ENCODE measurements around the gene SNAI1. TPM values are rescaled to one million over a fixed set of nuclear protein-coding genes. Genes with fewer than 3 reads are reported as not detected.

Gene SNAI1
- total RNA-seq, 1 donor = 5.8 TPM

GRCh38 chr20:50026746-50027575 is 44.2 kb downstream of the SNAI1 start:
- H3K4me1 ChIP-seq (ENCODE audit: insufficient read depth, low read length) = peaks cover 19% of the 10 kb centered on the region
- H3K9me3 ChIP-seq (ENCODE audit: low read depth, low read length) = no peaks in the 10 kb centered on the region
- no peaks in the 10 kb centered on the region for H3K27me3 ChIP-seq (ENCODE audit: insufficient read depth, low read length)
- H3K4me3 ChIP-seq (ENCODE audit: low read length) = no peak overlapping the region

- Histone ChIP-seq H3K4me1 (ENCODE audit: insufficient read depth, low read length) (peaks cover 19% of the 10 kb centered on the region), H3K4me3 (ENCODE audit: low read length) (no peak overlapping the region), H3K27me3 (ENCODE audit: insufficient read depth, low read length) (no peaks in the 10 kb centered on the region), H3K9me3 (ENCODE audit: low read depth, low read length) (no peaks in the 10 kb centered on the region)
These were observed 44.9 kb downstream of the SNAI1 start for GRCh38 chr20:50027611-50028105.

GRCh38 chr20:50029083-50029696 is 46.4 kb downstream of the SNAI1 start:
- H3K4me1 ChIP-seq (ENCODE audit: insufficient read depth, low read length) = peaks cover 28% of the 10 kb centered on the region
- H3K4me3 ChIP-seq (ENCODE audit: low read length) = no peak overlapping the region
- H3K9me3 ChIP-seq (ENCODE audit: low read depth, low read length) = no peaks in the 10 kb centered on the region
- no peaks in the 10 kb centered on the region for H3K27me3 ChIP-seq (ENCODE audit: insufficient read depth, low read length)

GRCh38 chr20:50029697-50030461 is 47.1 kb downstream of the SNAI1 start:
- Histone ChIP-seq H3K4me3 (ENCODE audit: low read length) (no peak overlapping the region), H3K9me3 (ENCODE audit: low read depth, low read length) (no peaks in the 10 kb centered on the region), H3K27me3 (ENCODE audit: insufficient read depth, low read length) (no peaks in the 10 kb centered on the region), H3K4me1 (ENCODE audit: insufficient read depth, low read length) (peaks cover 35% of the 10 kb centered on the region)

GRCh38 chr20:50032955-50033666 is 50.3 kb downstream of the SNAI1 start:
- H3K4me3 ChIP-seq (ENCODE audit: low read length) = no peak overlapping the region
- peaks cover 35% of the 10 kb centered on the region for H3K4me1 ChIP-seq (ENCODE audit: insufficient read depth, low read length)
- H3K9me3 ChIP-seq (ENCODE audit: low read depth, low read length) = no peaks in the 10 kb centered on the region
- H3K27me3 ChIP-seq (ENCODE audit: insufficient read depth, low read length) = no peaks in the 10 kb centered on the region

- no peak overlapping the region for H3K4me3 ChIP-seq (ENCODE audit: low read length)
- H3K9me3 ChIP-seq (ENCODE audit: low read depth, low read length) = no peaks in the 10 kb centered on the region
- H3K27me3 ChIP-seq (ENCODE audit: insufficient read depth, low read length) = no peaks in the 10 kb centered on the region
- peaks cover 27% of the 10 kb centered on the region for H3K4me1 ChIP-seq (ENCODE audit: insufficient read depth, low read length)
These were observed 51.9 kb downstream of the SNAI1 start for GRCh38 chr20:50034567-50035180.

- H3K4me3 ChIP-seq (ENCODE audit: low read length) = no peak overlapping the region
- no peaks in the 10 kb centered on the region for H3K27me3 ChIP-seq (ENCODE audit: insufficient read depth, low read length)
- H3K9me3 ChIP-seq (ENCODE audit: low read depth, low read length) = no peaks in the 10 kb centered on the region
- H3K4me1 ChIP-seq (ENCODE audit: insufficient read depth, low read length) = peaks cover 26% of the 10 kb centered on the region
These were observed 53.9 kb downstream of the SNAI1 start for GRCh38 chr20:50036703-50037102.

GRCh38 chr20:50037123-50037522 is 54.3 kb downstream of the SNAI1 start:
- no peaks in the 10 kb centered on the region for H3K9me3 ChIP-seq (ENCODE audit: low read depth, low read length)
- H3K27me3 ChIP-seq (ENCODE audit: insufficient read depth, low read length) = no peaks in the 10 kb centered on the region
- no peak overlapping the region for H3K4me3 ChIP-seq (ENCODE audit: low read length)
- H3K4me1 ChIP-seq (ENCODE audit: insufficient read depth, low read length) = peaks cover 26% of the 10 kb centered on the region

- H3K4me3 ChIP-seq (ENCODE audit: low read length) = no peak overlapping the region
- peaks cover 26% of the 10 kb centered on the region for H3K4me1 ChIP-seq (ENCODE audit: insufficient read depth, low read length)
- H3K9me3 ChIP-seq (ENCODE audit: low read depth, low read length) = no peaks in the 10 kb centered on the region
- H3K27me3 ChIP-seq (ENCODE audit: insufficient read depth, low read length) = no peaks in the 10 kb centered on the region
These were observed 54.8 kb downstream of the SNAI1 start for GRCh38 chr20:50037575-50037974.

- Histone ChIP-seq H3K4me3 (ENCODE audit: low read length) (no peak overlapping the region), H3K27me3 (ENCODE audit: insufficient read depth, low read length) (no peaks in the 10 kb centered on the region), H3K9me3 (ENCODE audit: low read depth, low read length) (no peaks in the 10 kb centered on the region), H3K4me1 (ENCODE audit: insufficient read depth, low read length) (peaks cover 26% of the 10 kb centered on the region)
These were observed 55.4 kb downstream of the SNAI1 start for GRCh38 chr20:50038169-50038568.

Other genes with a start within 250 kb of the SNAI1 start
- 34.5 TPM for gene SLC9A8, start 170.2 kb upstream of the SNAI1 start, total RNA-seq
- gene SPATA2, start 67.5 kb upstream of the SNAI1 start, total RNA-seq = 6.2 TPM
- 186 TPM for gene RNF114, start 46.6 kb upstream of the SNAI1 start, total RNA-seq
- gene UBE2V1, start 130.2 kb downstream of the SNAI1 start, total RNA-seq = 114 TPM
- gene PEDS1, start 170.7 kb downstream of the SNAI1 start, total RNA-seq = 28.3 TPM
- 268 TPM for gene CEBPB, start 207.8 kb downstream of the SNAI1 start, total RNA-seq

All from mononuclear cell (primary cell).